ENCODE results near the gene SPNS2.

SPNS2 gene

DNA sequence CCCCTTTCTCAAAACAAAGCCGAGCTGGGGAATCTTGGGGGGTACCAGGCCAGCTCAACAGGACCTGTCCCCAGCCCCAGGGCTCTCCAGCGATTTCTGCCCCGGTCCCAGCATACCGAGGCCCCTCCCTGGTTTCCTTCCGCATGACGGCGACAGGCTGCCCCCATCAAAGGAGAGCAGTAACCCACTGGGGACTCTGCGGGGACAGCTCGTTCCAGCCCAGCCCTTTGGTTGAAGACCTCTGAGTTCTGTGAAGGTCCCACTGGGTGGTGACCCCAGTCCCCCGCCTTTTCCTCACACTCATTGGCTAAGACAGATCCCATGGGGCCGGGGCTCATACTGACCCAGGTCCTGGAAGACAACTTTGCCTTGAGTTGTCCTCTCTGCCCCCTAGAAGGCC lies 89.7 kb downstream of the SPNS2 start:
- DNase-seq (ENCODE audit: low read depth in 2 of 2): no peak

Data from stimulated activated CD4-positive, alpha-beta T cell treated with anti-CD3 and anti-CD28 coated beads, Interleukin-15, amount 100 ng/mL, for 48 hours (primary cell).